HG03175 (cell line): Measurements from ENCODE around the gene RTKN2.
A peak's percentile ranks its signal among the peaks of the same experiment; 100 is the strongest.
"Not testable (repeated sequence)": the region's sequence is repeated elsewhere in the genome, so short reads cannot be mapped to it uniquely, and the experiment has no call there.

Source experiments
- ATAC-seq: cut with Tn5 transposase; IDR thresholded peaks from one replicate; pipeline ENCODE4 v1.9.1; 2021; ENCODE audit warnings: mild to moderate bottlenecking, moderate library complexity; ENCODE audit not compliant: unreplicated experiment

RTKN2 gene

DNA sequence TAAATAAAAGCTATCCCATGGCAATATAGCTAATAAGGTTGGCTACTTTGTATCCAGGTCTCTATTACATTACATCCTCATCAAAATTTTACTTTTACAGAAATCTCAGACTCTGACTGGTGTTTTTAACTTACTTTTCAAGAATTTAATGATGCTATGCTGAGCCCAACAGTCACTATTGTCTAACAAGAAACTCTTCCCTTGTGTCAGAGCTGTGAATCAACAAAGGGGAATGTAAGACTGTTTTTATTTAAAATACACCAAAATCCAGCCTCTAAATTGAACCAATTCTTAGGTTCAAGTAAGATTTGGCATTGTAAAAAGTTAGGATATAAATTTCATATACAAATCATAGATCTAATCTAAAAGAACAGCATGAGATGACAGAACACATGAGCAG is 7.0 kb downstream of the RTKN2 start:
- ATAC-seq, result no peak

DNA sequence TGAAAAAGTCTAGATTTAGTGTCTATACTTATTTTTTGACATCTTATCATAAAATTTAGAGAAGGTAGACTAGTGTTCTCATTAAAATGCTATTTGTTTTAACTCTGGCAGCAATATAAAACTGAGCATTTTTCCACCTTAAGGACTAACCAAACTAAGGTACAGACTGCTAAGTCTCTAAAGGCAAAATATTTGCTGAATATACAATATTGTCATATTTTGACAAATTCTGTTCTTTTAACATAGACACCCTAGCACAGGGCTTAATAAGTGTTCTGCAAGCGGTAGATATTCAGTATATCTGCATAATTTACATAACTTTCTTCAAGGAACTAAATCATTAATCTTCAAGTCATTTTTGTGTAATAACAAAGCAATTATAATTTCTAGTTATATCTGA is 8.6 kb downstream of the RTKN2 start:
- ATAC-seq, result no peak

DNA sequence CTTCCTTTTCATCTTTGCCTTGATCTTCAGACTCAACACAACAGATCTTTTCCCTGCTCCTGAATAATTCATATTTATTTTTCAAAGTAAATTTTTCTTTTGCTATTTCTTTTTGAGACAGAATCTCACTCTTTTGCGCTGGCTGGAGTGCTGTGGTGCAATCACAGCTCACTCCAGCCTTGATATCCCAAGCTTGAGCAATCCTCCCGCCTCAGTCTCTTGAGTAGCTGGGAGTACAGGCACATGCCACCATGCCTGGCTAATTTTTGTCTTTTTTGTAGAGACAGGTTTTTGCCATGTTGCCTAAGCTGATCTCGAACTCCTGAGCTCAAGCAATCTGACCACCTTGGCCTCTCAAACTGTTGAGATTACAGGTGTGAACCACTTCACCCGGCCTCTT is 9.2 kb downstream of the RTKN2 start:
- ATAC-seq, result no peak

DNA sequence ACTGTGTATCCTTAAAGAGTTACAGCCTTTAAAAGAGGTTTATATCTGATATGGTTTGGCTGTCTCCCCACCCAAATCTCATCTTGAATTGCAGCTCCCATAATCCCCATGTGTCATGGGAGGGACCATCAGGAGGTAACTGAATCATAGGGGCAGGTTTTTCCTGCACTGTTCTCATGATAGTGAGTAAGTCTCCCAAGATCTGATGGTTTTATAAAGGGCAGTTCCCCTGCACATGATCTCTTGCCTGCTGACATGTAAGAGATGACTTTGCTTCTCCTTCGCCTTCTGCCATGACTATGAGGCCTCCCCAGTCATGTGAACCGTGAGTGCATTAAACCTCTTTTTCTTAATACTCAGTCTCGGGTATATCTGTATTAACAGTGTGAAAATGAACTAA is 9.7 kb downstream of the RTKN2 start:
- ATAC-seq, result no peak

DNA sequence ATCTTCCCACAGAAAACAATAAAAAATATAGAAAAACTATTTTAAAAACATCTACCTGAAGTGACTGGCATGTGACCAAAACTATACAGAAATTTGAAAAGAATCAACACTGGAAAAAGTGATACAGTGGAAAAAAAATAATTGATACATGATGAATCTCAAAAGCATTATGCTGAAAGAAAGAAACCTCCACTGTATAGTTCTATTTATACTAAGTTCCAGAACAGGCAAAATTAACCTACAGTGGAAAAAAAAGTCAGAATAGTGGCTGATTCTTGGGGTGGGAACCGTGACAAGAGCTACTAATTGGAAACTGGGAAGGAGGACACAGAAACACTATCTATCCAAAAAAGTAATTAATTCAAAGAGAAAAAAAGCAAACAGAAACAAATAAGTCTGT is 14.9 kb downstream of the RTKN2 start:
- ATAC-seq, result no peak

DNA sequence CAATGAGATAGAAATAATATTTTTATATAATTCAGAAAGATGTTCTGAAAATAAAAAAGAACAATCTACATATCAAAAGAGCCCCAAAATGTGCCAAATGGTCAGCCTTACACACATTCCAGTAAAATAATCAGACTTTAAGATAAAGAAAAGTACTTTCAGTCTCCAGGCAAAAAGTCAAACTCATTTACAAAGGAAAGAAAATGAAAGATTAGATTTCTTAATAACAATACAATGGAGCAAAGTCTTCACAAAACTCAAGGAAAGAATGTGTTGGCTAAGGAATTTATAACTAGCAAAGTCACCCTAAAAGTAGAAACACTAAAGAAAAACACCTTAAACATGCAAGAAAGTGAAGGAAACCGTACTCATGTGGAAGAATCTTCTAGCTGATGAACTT is 16.6 kb downstream of the RTKN2 start:
- ATAC-seq, result no peak

DNA sequence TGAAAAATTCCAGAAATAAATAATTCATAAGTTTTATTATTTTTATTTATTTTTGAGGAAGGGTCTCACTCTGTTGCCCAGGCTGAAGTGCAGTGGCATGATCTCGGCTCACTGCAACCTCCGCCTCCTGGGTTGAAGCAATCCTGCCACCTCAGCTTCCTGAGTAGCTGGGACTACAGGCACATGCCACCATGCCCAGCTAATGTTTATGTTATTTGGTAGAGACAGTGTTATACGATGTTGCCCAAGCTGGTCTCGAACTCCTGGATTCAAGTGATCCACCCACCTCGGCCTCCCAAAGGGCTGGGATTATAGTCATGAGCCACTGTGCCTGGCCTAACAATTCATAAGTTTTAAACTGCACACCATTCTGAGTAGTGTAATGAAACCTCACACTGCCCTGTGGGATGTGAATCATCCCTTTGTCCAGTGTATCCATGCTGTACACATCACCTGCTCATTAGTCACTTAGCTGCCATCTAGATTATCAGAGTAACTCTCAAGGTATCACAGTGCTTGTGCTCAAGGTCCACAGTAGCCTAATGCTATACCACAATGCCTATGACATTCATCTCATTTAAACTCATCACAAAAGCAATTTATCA is 17.9 kb downstream of the RTKN2 start:
- ATAC-seq, result no peak

DNA sequence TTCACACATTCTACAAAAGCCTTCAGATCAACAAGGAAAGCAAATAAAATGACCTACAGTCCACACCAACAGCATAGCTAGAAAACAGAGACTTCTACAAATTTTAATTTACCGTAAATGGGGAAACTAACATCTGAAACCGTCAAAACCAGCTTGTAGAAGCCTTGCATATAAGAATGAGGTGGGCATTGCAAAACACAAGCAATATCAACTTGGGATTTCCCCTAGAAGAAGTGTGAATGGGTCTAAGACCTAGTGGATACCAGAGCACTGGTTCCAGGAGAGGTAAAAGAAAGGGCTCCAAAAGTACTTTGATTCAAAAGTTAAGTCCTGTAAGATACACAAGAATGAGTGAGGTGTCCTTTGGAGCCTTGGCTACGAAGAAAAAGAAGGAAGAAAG is 18.7 kb downstream of the RTKN2 start:
- no peak for ATAC-seq

DNA sequence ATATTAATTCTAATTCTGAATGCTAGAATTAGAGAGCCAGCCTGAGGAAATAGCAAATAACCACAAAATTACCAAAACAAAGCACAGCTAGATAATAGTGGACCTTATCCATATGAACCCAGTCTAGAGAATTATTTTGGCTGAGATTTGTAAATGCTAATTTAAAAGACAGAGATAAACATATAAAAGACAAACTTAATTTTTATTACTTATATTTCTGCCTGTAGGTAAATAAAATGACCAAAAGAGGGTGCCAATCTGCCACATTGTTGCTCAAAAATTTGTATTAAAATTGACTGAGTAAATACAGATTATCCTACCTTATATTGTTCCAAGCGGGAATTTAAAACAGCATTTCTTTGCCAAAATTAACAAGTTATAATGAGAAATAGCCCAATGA is 20.2 kb downstream of the RTKN2 start:
- no peak for ATAC-seq

DNA sequence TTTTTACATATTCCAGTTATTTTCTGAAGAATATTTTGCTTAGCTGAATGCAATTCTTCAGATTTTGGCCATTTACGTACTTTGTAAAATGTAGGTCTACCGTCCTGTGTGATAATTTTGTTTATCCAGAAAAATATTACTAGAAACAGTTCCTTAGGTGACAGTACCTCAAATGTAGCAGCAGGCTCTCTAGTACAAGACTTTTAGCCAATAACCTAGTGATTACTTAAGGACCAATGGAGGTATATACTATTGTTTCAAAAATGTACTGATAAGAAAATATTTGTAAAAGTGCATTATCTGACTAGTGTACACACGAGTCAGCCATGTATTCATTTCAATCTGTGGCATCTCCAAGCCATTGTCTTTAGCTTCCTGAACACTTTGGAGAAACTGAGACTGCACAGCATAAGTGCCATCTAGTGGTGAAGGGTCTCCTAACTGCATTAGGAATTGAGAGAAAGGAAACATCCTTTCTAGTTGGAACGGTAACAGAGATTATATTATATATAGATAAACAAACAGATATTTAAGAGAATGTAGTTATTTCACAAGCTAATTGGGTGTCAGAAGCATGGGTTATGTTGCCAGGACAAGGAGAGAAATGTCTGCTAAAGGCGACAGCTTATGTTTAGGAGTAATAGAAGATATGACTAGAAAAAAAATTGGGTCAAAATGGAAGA is 23.7 kb downstream of the RTKN2 start:
- ATAC-seq, result peak; percentile 37

DNA sequence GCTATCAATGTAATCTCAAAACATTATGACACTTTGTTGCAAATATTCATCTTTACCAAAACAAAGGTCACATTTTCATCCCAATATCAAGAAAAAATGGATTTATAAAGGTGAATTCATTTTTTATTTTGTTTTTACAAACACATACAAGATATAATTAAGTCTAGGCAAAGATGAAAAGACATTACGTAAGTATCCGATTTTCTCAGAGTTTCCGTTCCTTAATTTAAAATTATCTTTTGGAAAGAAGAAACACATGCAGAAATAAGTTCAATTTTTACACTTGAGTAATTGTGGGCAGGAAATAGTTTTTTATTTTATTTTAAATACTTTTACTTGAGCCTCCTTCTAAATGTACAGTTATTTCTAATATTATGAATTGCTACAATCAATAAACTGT is 24.6 kb downstream of the RTKN2 start:
- ATAC-seq, result no peak

DNA sequence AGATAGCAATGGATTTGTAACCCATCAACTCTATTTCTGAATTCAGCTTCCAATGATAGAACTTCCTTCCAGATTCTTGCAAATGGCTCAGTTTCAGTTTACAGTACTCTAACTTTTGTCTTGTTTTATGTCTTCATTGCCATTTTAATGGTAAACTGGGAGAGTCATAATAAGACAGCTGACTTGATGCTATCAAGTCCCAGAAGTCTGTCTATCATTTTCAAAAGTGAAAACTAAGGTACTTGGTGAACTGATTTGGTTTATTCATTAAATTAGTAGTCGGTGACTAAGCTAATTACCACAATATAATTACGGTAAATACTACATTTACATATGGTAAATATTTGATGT is 25.0 kb downstream of the RTKN2 start:
- ATAC-seq, result peak; percentile 43

DNA sequence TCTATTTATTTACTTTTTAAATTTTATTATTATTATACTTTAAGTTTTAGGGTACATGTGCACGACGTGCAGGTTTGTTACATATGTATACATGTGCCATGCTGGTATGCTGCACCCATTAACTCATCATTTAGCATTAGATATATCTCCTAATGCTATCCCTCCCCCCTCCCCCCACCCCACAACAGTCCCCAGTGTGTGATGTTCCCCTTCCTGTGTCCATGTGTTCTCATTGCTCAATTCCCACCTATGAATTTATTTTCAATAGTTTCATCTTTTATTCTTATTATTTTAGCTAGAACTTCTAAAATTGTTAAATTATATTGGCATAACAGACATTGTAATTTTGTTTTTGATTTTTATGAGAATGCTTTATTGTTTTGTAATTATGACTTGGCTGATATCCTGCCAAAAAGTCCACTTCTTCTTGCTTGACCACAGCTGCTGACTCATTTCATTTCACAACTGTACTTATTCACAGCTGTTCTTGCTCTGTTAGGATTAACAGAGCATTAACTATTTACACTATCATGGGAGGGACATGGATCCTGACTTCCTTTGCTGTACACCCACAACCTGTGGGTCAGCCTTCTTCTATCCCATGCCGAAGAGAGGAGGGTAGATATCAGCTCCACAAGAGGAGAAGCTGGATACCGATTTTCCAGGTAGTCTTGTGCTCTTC is 25.5 kb downstream of the RTKN2 start:
- ATAC-seq, result peak; percentile 97

DNA sequence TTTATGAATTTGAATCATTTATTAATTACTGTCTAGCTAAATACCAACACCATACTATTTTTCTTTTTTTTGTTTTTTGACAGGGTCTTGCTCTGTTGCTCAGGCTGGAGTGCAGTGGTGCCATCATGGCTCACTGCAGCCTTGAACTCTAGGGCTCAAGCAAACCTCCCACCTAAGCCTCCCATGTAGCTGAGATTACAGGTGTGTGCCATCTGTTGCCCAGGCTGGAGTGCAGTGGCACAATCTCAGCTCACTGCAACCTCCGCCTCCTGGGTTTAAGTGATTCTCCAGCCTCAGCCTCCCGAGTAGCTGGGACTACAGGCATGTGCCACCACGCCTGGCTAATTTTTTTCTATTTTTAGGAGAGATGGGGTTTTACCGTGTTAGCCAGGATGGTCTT is 27.1 kb downstream of the RTKN2 start:
- not testable (repeated sequence) for ATAC-seq

DNA sequence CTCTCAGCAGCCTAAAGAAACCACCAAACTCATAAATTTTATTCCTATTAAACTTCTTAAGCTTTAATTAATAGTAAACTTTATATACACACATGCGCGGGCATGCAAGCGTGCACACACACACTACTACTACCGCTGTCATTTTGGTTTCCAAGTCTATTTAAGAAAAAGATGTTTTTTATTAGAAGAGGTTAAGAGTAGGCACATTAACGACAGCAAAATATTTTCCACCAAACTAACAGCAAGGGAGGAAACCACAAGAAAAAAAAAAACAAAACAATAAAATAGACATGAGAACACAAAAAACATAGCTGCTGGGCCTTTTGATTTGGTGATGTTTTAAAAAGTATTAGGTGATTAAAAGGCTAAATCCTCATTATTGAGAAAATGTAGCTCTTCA is 28.6 kb downstream of the RTKN2 start:
- no peak for ATAC-seq

DNA sequence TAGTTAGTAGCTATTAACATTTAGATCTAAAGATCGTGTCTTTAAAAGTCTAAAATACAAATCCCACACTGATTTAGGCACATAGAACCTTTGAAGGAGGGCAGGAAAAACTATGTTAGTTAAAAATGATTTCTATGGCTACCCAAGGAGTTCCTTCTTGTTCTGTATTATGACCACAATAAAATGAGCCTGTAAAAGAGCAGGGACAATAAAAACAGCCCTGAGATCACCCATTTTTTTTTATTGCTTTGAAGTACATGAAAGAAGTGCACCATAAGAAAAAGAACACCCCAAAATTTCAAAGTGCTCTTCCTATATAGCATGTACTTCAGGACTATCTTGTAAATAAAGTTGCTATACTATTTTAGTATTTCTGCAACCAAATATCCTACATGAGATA is 29.8 kb downstream of the RTKN2 start:
- no peak for ATAC-seq

DNA sequence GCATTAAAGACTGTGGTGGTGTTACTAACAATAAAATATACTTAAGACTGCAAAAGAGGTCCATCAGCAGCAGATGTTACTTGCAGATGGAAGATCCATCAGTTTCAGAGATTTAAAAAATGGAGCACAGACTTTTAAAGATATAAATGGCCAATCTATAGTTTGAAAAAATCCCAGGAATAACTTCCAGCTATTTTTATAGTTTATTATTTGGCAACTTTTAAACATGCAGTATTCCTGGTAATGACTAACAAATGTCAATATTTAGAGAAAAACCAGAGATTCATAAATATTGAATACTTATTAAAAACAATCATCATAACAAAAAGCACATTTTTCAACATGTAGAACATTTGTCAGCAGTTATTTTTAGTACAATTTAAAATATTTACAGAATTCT is 30.7 kb downstream of the RTKN2 start:
- ATAC-seq, result no peak

DNA sequence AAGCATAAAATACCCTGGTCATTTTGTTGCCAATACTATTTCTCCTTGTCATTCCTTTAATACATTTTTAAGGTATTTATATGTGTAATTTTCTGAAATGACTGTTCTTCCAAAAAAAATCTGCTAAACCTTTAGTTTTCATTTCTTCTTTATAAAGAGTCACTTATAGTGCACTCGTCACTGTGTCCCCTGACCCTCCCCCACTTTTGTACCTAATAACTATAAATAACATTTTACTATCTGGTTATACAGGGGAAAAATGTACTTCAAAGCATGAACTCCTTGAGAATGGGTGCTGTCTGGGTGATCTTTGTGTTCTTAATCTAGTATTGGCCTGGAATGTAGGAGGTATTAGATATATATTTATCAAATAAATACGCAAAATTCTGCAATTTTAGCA is 31.1 kb downstream of the RTKN2 start:
- ATAC-seq, result no peak

DNA sequence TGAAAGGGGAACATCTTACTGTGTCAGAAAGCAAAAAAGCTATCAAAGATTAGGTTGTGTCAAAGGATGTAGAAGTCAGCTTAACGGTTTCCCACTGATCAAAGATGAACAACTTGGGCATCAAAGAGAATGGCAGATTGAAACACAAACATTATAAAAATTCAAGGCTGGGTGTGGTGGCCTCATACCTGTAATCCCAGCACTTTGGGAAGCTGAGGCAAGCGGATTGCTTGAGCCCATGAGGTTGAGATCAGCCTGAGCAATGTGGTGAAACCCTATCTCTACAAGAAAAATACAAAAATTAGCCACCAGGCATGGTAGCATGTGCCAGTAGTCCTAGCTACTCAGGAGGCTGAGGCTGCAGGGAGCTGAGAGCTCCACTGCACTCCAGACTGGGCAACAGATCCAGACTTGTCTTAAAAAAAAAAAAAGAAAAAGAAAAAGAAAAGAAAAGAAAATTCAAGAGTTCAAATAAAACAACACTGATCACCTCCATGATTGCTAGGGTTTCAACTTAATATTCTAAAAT is 34.5 kb downstream of the RTKN2 start:
- ATAC-seq, result no peak

DNA sequence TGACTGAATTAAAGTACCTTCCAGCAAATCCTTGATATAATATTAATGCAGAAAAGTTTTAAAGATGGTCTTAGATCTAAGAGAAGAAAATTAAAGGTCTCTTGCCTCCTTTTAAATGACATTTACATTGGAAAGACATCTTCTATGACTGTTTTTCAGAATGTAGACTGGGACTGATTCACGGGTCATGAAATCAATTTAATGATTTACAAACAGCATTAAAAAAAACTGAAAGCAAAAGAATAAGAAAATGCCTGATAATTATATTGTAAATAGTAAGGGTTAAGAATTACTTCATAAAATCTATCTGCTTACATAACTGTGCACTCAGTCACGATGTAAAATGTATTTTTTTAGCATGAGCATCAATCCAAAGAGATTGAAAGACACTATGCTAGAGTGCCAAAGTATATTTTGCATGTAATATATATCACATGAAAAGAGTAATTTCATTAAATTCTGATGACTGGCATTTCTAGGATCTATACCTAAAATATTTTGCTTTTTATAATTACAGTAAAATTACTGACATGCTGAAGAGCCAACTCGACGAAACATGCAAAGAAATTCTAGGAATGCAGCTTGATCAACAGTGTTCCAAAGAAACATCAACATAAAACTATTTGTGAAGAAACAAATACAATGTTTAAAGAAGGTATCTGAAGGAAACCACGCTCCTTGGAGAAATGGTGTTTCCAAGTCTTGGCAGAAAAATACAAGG is 35.1 kb downstream of the RTKN2 start:
- no peak for ATAC-seq

DNA sequence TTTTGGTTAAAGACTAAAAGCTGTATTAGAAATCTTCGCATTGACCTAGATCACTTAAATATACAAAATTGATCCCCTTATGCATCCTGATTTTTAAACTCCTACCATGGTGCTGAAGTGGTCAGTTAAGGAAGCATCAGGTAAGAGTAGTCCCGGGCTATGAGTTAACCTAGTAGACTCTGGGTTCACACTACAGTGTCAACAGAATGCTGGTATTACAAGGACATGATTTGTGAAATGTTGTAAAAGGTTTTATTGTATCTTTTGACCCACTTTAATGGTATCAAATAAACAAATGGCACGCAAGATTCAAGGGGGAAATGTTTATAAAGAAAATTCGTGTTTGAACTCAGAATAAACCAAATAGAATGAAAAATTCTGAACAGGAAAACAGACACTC is 36.8 kb downstream of the RTKN2 start:
- ATAC-seq, result no peak

DNA sequence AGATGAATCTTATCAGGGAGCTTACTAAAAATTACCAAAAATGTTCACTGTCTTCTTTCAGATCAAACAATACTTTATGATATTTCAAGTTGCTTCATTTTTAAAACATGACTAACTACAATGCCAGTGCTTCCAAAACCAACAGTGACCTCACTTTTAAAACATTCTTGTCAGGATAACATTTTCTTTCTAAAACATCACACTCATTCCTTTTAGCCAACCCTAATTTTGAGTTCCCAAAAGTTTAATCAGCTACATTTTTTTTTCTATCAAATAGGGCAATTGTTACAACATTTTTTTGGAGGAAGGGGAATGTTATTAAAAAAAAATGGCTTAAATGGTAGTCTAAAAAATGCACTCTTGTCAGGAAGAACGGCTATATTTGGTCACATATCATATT is 37.3 kb downstream of the RTKN2 start:
- no peak for ATAC-seq
